A549 (cell line): ENCODE measurements around the gene SCAMP3. TPM values are rescaled to one million over a fixed set of nuclear protein-coding genes. Genes with fewer than 3 reads are reported as not detected.

Experiments used
- ATAC-seq, 2 experiments: fragments of 200-7000 bp in 1 of 2; fragments of >200 bp in 1 of 2; cut with Nextera tagmentation in 1 of 2; cut with Tn5 transposase in 1 of 2; 3 replicates each; pipeline versions ENCODE4 v1.8.0 to v1.9.1; 2018 to 2020; ENCODE audit warnings: mild to moderate bottlenecking in 1 of 2, moderate library complexity in 1 of 2
- CTCF ChIA-PET: fragments of 300-600 bp; sonication (Branson Sonifier 250); formaldehyde crosslinking; extraction: SDS; loops from one replicate; lab custom pipeline; 2021; ENCODE audit warnings: antibody characterized with exemption, inconsistent platforms; lab: Yijun Ruan, JAX
- POLR2A ChIA-PET: fragments of 350-600 bp; formaldehyde crosslinking; extraction: SDS; loops from one replicate; lab custom pipeline; 2021; ENCODE audit warnings: antibody characterized with exemption, inconsistent platforms; lab: Yijun Ruan, JAX
- DNase-seq, 2 experiments: peaks; one replicate each; pipeline versions ENCODE4 v3.0.0 to v3.0.0-alpha.2; 2011 to 2016; ENCODE audit warnings: low read depth in 1 of 2, low spot score in 1 of 2
- FAIRE-seq: peaks from 2 replicates; lab custom pipeline; 2011; peaks lifted over from hg19 to GRCh38; lab: Jason Lieb, UNC
- H3K27ac ChIP-seq, 2 experiments: fragments of >200 bp; sonication (Bioruptor Twin); formaldehyde crosslinking; 3 replicates each; pipeline ENCODE4 v1.5.1; 2016 to 2017
- H3K4me1 ChIP-seq: fragments of >200 bp; sonication (Bioruptor Twin); formaldehyde crosslinking; 3 replicates; pipeline ENCODE4 v1.6.1; 2016
- H3K4me2 ChIP-seq: fragments of >200 bp; sonication (Bioruptor Twin); formaldehyde crosslinking; 3 replicates; pipeline ENCODE4 v1.6.1; 2016
- H3K4me3 ChIP-seq: fragments of >200 bp; sonication (Bioruptor Twin); formaldehyde crosslinking; 3 replicates; pipeline ENCODE4 v1.5.1; 2016
- H3K9me3 ChIP-seq: fragments of >200 bp; sonication (Bioruptor Twin); formaldehyde crosslinking; 3 replicates; pipeline ENCODE4 v1.6.1; 2016
- CBX2 ChIP-seq: fragments of 200-600 bp; sonication (generic); IDR thresholded peaks from 2 replicates; pipeline ENCODE4 v1.6.1; 2016; ENCODE audit warnings: low read depth, mild to moderate bottlenecking, borderline replicate concordance
- CHD4 ChIP-seq: fragments of 200-600 bp; sonication (generic); IDR thresholded peaks from 2 replicates; pipeline ENCODE4 v1.6.1; 2016; ENCODE audit warnings: antibody characterized with exemption, mild to moderate bottlenecking, borderline replicate concordance
- CTCF ChIP-seq: fragments of >200 bp; sonication (Bioruptor Twin); formaldehyde crosslinking; IDR thresholded peaks from 3 replicates; pipeline ENCODE4 v1.5.1; 2016
- EHMT2 ChIP-seq: fragments of 200-600 bp; sonication (generic); IDR thresholded peaks from 2 replicates; pipeline ENCODE4 v1.6.1; 2016; ENCODE audit warnings: antibody characterized with exemption, low read depth, mild to moderate bottlenecking, moderate library complexity
- EP300 ChIP-seq, 2 experiments: fragments of >200 bp; sonication (Bioruptor Twin); formaldehyde crosslinking; IDR thresholded peaks; 2 replicates in 1 of 2; 3 replicates in 1 of 2; pipeline ENCODE4 v1.6.1; 2016 to 2017
- ESRRA ChIP-seq: fragments of 150-350 bp; IDR thresholded peaks from 2 replicates; pipeline ENCODE4 v1.6.1; 2014; ENCODE audit warnings: mild to moderate bottlenecking, low read length, borderline replicate concordance
- FOSB ChIP-seq: fragments of 250-450 bp; sonication (Bioruptor Pico); IDR thresholded peaks from 2 replicates; pipeline ENCODE4 v1.5.0; 2020; ENCODE audit warnings: mild to moderate bottlenecking, moderate library complexity
- HMGXB4 ChIP-seq: fragments of 250-450 bp; sonication (Bioruptor Pico); IDR thresholded peaks from 2 replicates; pipeline ENCODE4 v1.5.0; 2021; ENCODE audit warnings: mild to moderate bottlenecking, moderate library complexity, borderline replicate concordance
- HOXB13 ChIP-seq: fragments of 250-450 bp; sonication (Bioruptor Pico); IDR thresholded peaks from 2 replicates; pipeline ENCODE4 v1.5.0; 2020; ENCODE audit warnings: low read depth, mild to moderate bottlenecking, moderate library complexity
- JUN ChIP-seq, 2 experiments: fragments of >200 bp; sonication (Bioruptor Twin); formaldehyde crosslinking; IDR thresholded peaks; 2 replicates in 1 of 2; 3 replicates in 1 of 2; pipeline ENCODE4 v1.6.1; 2016 to 2017
- JUNB ChIP-seq: fragments of >200 bp; sonication (Bioruptor Twin); formaldehyde crosslinking; IDR thresholded peaks from 2 replicates; pipeline ENCODE4 v1.6.1; 2016
- KDM1A ChIP-seq: fragments of 200-600 bp; sonication (generic); IDR thresholded peaks from 2 replicates; pipeline ENCODE4 v1.6.1; 2016; ENCODE audit warnings: low read depth, mild to moderate bottlenecking
- MAX ChIP-seq: IDR thresholded peaks from 2 replicates; pipeline ENCODE4 v1.6.1; 2012
- MAZ ChIP-seq: fragments of 150-350 bp; IDR thresholded peaks from 2 replicates; pipeline ENCODE4 v1.6.1; 2014; ENCODE audit warnings: antibody characterized with exemption, low read depth, low read length, borderline replicate concordance
- MYC ChIP-seq: IDR thresholded peaks from 2 replicates; pipeline ENCODE4 v1.6.1; 2012; ENCODE audit warnings: mild to moderate bottlenecking, inconsistent platforms, low read length, improper control_type of control experiment, borderline replicate concordance
- NFE2L2 ChIP-seq: fragments of 150-350 bp; conservative IDR thresholded peaks from 2 replicates; pipeline ENCODE4 v1.6.1; 2014; ENCODE audit warnings: low read length
- PBX3 ChIP-seq: IDR thresholded peaks from 2 replicates; pipeline ENCODE4 v1.6.1; 2012
- PHF8 ChIP-seq: fragments of 200-600 bp; sonication (generic); IDR thresholded peaks from 2 replicates; pipeline ENCODE4 v1.6.1; 2016; ENCODE audit warnings: low read depth, mild to moderate bottlenecking, antibody characterized with exemption, moderate library complexity, borderline replicate concordance
- RAD21 ChIP-seq, 2 experiments: fragments of >200 bp in 1 of 2; sonication (Bioruptor Twin) in 1 of 2; formaldehyde crosslinking in 1 of 2; IDR thresholded peaks in 1 of 2; conservative IDR thresholded peaks in 1 of 2; 2 replicates in 1 of 2; 3 replicates in 1 of 2; pipeline ENCODE4 v1.6.1; 2012 to 2018; ENCODE audit warnings: inconsistent platforms in 1 of 2
- RARB ChIP-seq: fragments of 250-450 bp; sonication (Bioruptor Pico); IDR thresholded peaks from 2 replicates; pipeline ENCODE4 v1.8.0; 2021; ENCODE audit warnings: mild to moderate bottlenecking, moderate library complexity
- RFX5 ChIP-seq: fragments of 450-650 bp; IDR thresholded peaks from 2 replicates; pipeline ENCODE4 v1.7.1; 2014; ENCODE audit warnings: antibody characterized with exemption, mild to moderate bottlenecking, moderate library complexity
- SMC3 ChIP-seq: fragments of >200 bp; sonication (Bioruptor Twin); formaldehyde crosslinking; IDR thresholded peaks from 3 replicates; pipeline ENCODE4 v1.6.1; 2018; ENCODE audit warnings: inconsistent platforms
- SREBF2 ChIP-seq: fragments of 450-650 bp; IDR thresholded peaks from 2 replicates; pipeline ENCODE4 v1.6.1; 2014; ENCODE audit warnings: mild to moderate bottlenecking, moderate library complexity
- ZFP36 ChIP-seq: fragments of 450-650 bp; IDR thresholded peaks from 2 replicates; pipeline ENCODE4 v1.6.1; 2014; ENCODE audit warnings: borderline replicate concordance; ENCODE audit not compliant: partially characterized antibody
- WGBS: methylation state at CpG from one replicate; pipeline ENCODE4 v1.1.6; 2017; ENCODE audit errors: missing lambda C conversion rate; 5-methylcytosine and 5-hydroxymethylcytosine counted together
- polyA plus RNA-seq, 4 experiments: library from polyadenylated mRNA; depleted of rRNA in 3 of 4; stranded (reverse); fragments of >200 nt; fragmentation: RNase III in 1 of 4; extraction: RNeasy Plus Mini Kit Qiagen cat#74134 plus additional on column Dnase treatment in 1 of 4; gene quantifications; 2 replicates in 3 of 4; 3 replicates in 1 of 4; pipeline ENCODE4 v1.2.3, GENCODE V29; 2011 to 2017
- TF ChIP-seq, protein P1 (sequence below): IDR thresholded peaks from 2 replicates; pipeline ENCODE4 v1.6.1; 2012; ENCODE audit warnings: low read depth, borderline replicate concordance

SCAMP3 gene
- polyA plus RNA-seq, 2 of the 4 experiments (the other 2 are of a cell fraction), result 75.9 to 135 TPM

- TF ChIP-seq HMGXB4 (CRISPR knock-in tag), result no peak
- TF ChIP-seq EP300 (IDR thresholded peaks at IDR 0.05), result no peak
- TF ChIP-seq CHD4, result no peak
- TF ChIP-seq EHMT2, result no peak
- no peak for TF ChIP-seq MAX
- TF ChIP-seq, protein P1, sequence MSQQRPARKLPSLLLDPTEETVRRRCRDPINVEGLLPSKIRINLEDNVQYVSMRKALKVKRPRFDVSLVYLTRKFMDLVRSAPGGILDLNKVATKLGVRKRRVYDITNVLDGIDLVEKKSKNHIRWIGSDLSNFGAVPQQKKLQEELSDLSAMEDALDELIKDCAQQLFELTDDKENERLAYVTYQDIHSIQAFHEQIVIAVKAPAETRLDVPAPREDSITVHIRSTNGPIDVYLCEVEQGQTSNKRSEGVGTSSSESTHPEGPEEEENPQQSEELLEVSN, result no peak
- TF ChIP-seq ZFP36, result no peak
- 0 out of 2 replicates have a peak, but pooled peaks have one; percentile 0 for TF ChIP-seq PHF8
- TF ChIP-seq CBX2, result no peak
- TF ChIP-seq KDM1A, result no peak
- no peak for TF ChIP-seq MYC
- TF ChIP-seq RAD21 (conservative IDR thresholded peaks at IDR 0.05 in 1 of 2, IDR thresholded peaks at IDR 0.05 in 1 of 2), result peak; percentile 41 to 47; a peak in 3 of 5 replicates
- no peak for TF ChIP-seq FOSB (CRISPR knock-in tag)
- peak; percentile 66; the same call in 1 of the 2 replicates for TF ChIP-seq ESRRA
- TF ChIP-seq RARB (CRISPR knock-in tag), result no peak
- no peak for TF ChIP-seq SREBF2
- no peak for TF ChIP-seq HOXB13 (CRISPR knock-in tag)
- peak; percentile 33; the same call in 2 of the 3 replicates for TF ChIP-seq CTCF
- TF ChIP-seq, all 56 proteins: peak for 5
Measured at GRCh38 chr1:155277902-155278688, 15.9 kb upstream of the SCAMP3 start (continued).

DNA sequence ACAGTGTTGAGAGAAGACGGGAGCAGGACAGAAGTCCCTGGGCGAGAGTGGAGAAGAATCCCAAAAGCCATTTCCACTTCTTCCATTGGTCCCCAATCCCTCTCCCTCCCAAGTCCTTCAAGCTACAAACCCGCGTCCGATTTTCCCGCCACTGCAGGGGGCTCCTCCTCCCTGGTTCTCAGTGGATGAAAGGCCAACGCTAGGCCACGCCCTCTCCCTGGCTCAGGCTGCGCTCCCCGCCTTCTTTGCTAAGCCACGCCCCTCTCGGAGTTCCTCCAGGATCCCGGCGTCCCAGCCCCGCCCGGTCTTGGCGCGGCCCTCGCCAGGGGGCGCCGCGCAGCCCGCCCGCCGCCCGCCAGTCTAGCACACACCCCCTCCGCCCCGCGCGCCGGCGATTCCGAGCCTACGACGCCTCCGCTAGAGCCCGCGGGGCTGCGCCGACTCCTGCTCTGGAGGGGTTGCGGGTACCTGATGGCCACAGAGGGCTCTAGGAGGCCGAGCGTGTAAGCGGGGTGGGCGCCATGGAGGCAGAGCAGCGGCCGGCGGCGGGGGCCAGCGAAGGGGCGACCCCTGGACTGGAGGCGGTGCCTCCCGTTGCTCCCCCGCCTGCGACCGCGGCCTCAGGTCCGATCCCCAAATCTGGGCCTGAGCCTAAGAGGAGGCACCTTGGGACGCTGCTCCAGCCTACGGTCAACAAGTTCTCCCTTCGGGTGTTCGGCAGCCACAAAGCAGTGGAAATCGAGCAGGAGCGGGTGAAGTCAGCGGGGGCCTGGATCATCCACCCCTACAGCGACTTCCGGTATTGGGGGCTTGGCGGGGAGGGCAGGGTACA lies 15.1 kb upstream of the SCAMP3 start, which contains the start of gene HCN3:
TSS of gene HCN3 (plus strand) at position 394 of the 832 bp plus-strand sequence. CDS start at position 522, 128 bp downstream.
- CTCF ChIA-PET, result interaction anchor here (0.6 to 4.7 kb wide), 30 partner anchors 9 to 408 kb away, joined by 3 to 44 read pairs (median 5); partner anchors contain the start of genes PKLR and RUSC1
- H3K4me1 ChIP-seq, result peaks cover 14% of the 10 kb centered on the region; the same call in 2 of the 3 replicates
- ATAC-seq (peak; percentile 68 to 82), FAIRE-seq (no peak), DNase-seq (peak; percentile 95 to 97)
- H3K4me3 ChIP-seq, result peak within 1 kb of the TSS; percentile 93
- H3K9me3 ChIP-seq, result no peaks in the 10 kb centered on the region
- POLR2A ChIA-PET, result interaction anchor here (1.5 kb wide), 1 partner anchor 47 kb away, joined by 5 read pairs; no protein-coding TSS in a partner anchor
- H3K4me2 ChIP-seq, result peak within 1 kb of the TSS; percentile 95
- WGBS, result 9% methylated on average over 17 of the region's 68 CpGs
- peak within 1 kb of the TSS; percentile 76 to 87 for H3K27ac ChIP-seq
- TF ChIP-seq CTCF, result peak; percentile 87
- TF ChIP-seq PBX3, result 0 out of 2 replicates have a peak, but pooled peaks have one; percentile 21
- TF ChIP-seq MAZ, result 0 out of 2 replicates have a peak, but pooled peaks have one; percentile 78
- TF ChIP-seq JUNB, result no peak
- TF ChIP-seq NFE2L2, result no peak
- TF ChIP-seq MAX, result peak; percentile 92
- TF ChIP-seq JUN (IDR thresholded peaks at IDR 0.05), result peak in 1 of 2 experiments; percentile 57; a peak in 1 of 5 replicates
- peak; percentile 90 for TF ChIP-seq SMC3
- TF ChIP-seq PHF8, result peak; percentile 20; the same call in 1 of the 2 replicates
- no peak for TF ChIP-seq HOXB13 (CRISPR knock-in tag)
- no peak for TF ChIP-seq RFX5
- TF ChIP-seq SREBF2, result no peak
